HUES64 (cell line): ENCODE measurements around the gene LAYN.

Experiments used
- H3K27ac ChIP-seq: 2 replicates; pipeline ENCODE4 v1.7.0; 2013; ENCODE audit warnings: low read depth, low read length, inconsistent platforms
- H3K27me3 ChIP-seq: 2 replicates; pipeline ENCODE4 v1.6.1; 2013; ENCODE audit warnings: mild to moderate bottlenecking, low read length; ENCODE audit not compliant: insufficient read depth
- H3K36me3 ChIP-seq: 2 replicates; pipeline ENCODE4 v1.6.1; 2013; ENCODE audit warnings: mild to moderate bottlenecking, low read length; ENCODE audit not compliant: insufficient read depth
- H3K4me1 ChIP-seq: 2 replicates; pipeline ENCODE4 v1.6.1; 2013; ENCODE audit warnings: mild to moderate bottlenecking, low read length, moderate library complexity; ENCODE audit not compliant: insufficient read depth
- H3K4me3 ChIP-seq: 2 replicates; pipeline ENCODE4 v1.5.1; 2013; ENCODE audit warnings: mild to moderate bottlenecking, low read length, moderate library complexity
- H3K9ac ChIP-seq: 2 replicates; pipeline ENCODE4 v1.6.1; 2013; ENCODE audit warnings: mild to moderate bottlenecking, low read depth, low read length
- H3K9me3 ChIP-seq: 2 replicates; pipeline ENCODE4 v1.6.1; 2013; ENCODE audit warnings: low read depth, low read length; ENCODE audit not compliant: insufficient read depth
- whole genome bisulfite sequencing: fragments of 150-250, 120-280 bp; methylation state at CpG from one replicate; pipeline ENCODE4 v1.1.7; 2013; ENCODE audit warnings: missing lambda C conversion rate; 5-methylcytosine and 5-hydroxymethylcytosine counted together

LAYN gene

DNA sequence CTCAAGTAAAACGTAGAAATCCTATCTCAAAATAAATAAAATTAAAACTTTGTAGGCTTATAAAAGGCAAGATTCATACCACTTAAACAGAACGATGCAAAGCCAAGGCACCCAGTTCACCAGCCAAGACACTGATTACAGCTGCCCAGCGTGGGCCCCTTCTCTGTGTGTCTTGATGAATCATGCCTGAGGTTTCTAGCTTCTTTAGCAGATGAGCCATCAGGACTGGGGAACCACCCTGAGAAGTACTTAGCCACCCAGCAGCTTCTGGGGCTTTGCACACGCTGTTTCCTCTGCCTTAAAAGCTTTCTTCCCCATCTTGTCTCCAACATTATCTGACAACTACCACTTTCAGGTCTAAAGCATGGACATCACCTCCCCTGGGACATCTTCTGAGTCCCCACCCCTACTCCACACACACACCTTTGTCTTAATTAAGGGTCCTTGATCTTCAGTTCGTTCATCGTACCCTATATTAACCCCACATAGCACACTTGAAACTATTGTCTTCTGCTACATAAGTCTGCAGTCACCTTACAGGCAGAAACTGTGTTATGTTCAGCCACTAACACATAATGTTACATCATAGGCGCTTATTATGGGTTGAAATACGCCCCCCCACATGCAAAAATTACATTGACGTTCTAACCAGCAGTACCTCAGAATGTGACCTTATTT is 8.7 kb upstream of the LAYN start:
- peaks cover 18% of the 10 kb centered on the region; the same call in 1 of the 2 replicates for H3K4me1 ChIP-seq
- 77% methylated on average over 9 of the region's 9 CpGs for WGBS
- no peak overlapping the region for H3K27ac ChIP-seq
- no peak overlapping the region for H3K4me3 ChIP-seq
- H3K9me3 ChIP-seq = no peaks in the 10 kb centered on the region
- peaks cover 4% of the 10 kb centered on the region; the same call in 1 of the 2 replicates for H3K27me3 ChIP-seq
- H3K36me3 ChIP-seq = no peaks in the 10 kb centered on the region
- H3K9ac ChIP-seq = no peak overlapping the region

DNA sequence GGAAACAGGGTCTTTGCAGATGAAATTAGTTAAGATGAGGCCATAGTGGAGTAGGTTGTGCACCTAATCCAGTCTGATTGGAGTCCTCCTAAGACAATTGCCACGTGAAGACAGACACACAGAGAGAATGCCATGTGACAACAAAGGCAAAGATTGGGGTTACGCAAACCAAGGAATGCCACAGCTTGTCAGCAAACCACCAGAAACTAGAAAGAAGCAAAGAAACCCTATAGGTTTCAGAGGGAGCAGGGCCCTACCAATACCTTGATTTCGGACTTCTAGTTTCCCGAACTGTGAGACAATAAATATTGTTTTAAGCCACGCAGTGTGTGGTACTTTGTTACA is 8.2 kb upstream of the LAYN start:
- H3K4me3 ChIP-seq = no peak overlapping the region
- 80% methylated on average over 5 of the region's 5 CpGs for WGBS
- no peaks in the 10 kb centered on the region for H3K36me3 ChIP-seq
- H3K27ac ChIP-seq = no peak overlapping the region
- H3K27me3 ChIP-seq = peaks cover 4% of the 10 kb centered on the region; the same call in 1 of the 2 replicates
- no peak overlapping the region for H3K9ac ChIP-seq
- no peaks in the 10 kb centered on the region for H3K9me3 ChIP-seq
- H3K4me1 ChIP-seq = peaks cover 18% of the 10 kb centered on the region; the same call in 1 of the 2 replicates

DNA sequence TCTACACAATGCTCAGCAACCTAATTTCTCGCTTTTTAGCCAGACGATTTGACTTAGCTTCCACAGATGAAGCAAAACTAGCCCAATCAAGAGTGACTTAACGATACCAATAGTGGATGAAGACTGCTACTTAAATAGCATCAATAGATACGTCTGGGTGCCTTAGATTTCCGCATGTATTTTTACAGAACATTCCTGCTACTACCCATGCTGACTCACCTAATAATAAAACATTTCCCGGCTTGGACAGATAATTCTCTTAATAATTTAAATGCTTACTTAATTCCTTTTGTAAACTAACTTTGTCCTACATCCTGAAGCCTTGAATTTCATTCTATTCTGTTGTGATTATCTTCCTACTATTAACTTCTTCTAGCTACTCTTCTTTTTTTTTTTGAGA is 5.2 kb upstream of the LAYN start:
- 93% methylated on average over 6 of the region's 6 CpGs for WGBS
- Histone ChIP-seq H3K9me3 (no peaks in the 10 kb centered on the region; the same call in 1 of the 2 replicates), H3K4me3 (no peak overlapping the region), H3K36me3 (no peaks in the 10 kb centered on the region), H3K4me1 (peaks cover 25% of the 10 kb centered on the region; the same call in 1 of the 2 replicates), H3K27ac (no peak overlapping the region), H3K9ac (no peak overlapping the region), H3K27me3 (peaks cover 25% of the 10 kb centered on the region)

DNA sequence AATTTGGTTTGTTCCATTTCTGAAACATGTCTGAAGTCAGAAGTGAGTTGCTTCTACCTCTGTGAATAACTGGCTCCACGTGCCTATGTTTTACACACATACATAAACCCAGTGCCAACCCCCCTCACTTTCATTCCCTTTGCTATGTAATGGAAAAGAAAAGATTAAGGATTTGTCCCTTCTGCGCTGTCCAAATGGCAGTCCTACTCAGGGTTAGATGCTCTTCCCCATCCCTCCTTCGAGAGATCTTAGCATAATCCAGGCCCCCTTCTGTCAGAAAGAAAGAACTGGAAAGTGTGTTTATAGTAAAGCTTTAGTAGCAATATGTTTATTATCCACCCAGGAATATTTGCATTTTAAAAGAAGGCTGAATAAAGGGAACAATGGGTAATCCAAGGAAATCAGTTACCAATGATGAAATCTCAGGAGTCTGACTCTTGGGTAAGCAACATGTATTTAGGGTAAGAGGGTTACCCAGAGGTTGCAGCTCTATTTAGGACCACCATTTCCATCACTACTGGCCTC is 3.1 kb upstream of the LAYN start:
- no peak overlapping the region for H3K27ac ChIP-seq
- no peak overlapping the region for H3K9ac ChIP-seq
- H3K36me3 ChIP-seq = no peaks in the 10 kb centered on the region
- no peak overlapping the region for H3K4me3 ChIP-seq
- no peaks in the 10 kb centered on the region; the same call in 1 of the 2 replicates for H3K9me3 ChIP-seq
- H3K4me1 ChIP-seq = peaks cover 21% of the 10 kb centered on the region; the same call in 1 of the 2 replicates
- WGBS = 57% methylated on average over 3 of the region's 3 CpGs
- peaks cover 46% of the 10 kb centered on the region for H3K27me3 ChIP-seq

GRCh38 chr11:111538407-111539114 is 2.0 kb upstream of the LAYN start:
- Histone ChIP-seq H3K4me1 (peaks cover 14% of the 10 kb centered on the region; the same call in 1 of the 2 replicates), H3K9ac (no peak overlapping the region), H3K27me3 (peaks cover 57% of the 10 kb centered on the region), H3K4me3 (no peak overlapping the region), H3K9me3 (no peaks in the 10 kb centered on the region; the same call in 1 of the 2 replicates), H3K27ac (no peak overlapping the region), H3K36me3 (no peaks in the 10 kb centered on the region)
- WGBS = no CpG with 5 or more reads among the region's 1 CpG

DNA sequence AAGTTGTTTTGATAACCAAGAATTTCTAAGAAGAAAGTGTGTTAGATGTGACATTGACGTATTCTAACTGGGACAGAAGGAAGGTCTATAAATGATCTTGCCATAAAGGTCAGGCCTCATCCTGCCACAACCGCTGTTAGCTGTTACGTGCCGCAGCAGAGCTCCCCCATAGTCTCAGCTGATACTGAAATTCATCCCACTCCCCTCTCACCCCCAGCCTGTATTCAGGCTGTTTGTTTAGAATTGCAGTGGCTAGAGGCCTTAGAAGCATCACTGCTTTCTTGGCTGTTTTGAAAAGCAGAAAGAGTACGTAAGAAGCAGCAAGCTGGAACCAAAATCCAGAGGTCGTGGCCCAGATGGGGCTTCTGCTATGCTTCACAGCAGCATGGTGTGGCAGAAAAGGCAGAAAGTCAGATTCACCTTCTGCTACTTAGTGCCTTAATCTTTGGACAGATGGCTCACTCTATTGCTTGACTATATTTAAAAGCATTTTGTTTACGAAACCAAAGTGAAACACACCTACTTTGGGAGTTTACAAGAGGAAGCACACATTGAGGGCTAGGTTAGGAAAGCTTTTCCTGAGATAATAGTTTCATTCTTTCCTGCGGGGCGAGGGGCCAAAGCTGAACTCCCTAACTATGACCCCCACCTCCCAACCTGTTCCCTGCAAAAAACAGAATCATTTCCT is 950 bp upstream of the LAYN start:
- Histone ChIP-seq H3K36me3 (no peaks in the 10 kb centered on the region), H3K9me3 (no peaks in the 10 kb centered on the region; the same call in 1 of the 2 replicates), H3K27me3 (peaks cover 65% of the 10 kb centered on the region), H3K27ac (no peak overlapping the region), H3K9ac (no peak overlapping the region), H3K4me1 (peaks cover 14% of the 10 kb centered on the region; the same call in 1 of the 2 replicates), H3K4me3 (peak overlapping the region; percentile 67)
- 72% methylated on average over 9 of the region's 9 CpGs for WGBS

DNA sequence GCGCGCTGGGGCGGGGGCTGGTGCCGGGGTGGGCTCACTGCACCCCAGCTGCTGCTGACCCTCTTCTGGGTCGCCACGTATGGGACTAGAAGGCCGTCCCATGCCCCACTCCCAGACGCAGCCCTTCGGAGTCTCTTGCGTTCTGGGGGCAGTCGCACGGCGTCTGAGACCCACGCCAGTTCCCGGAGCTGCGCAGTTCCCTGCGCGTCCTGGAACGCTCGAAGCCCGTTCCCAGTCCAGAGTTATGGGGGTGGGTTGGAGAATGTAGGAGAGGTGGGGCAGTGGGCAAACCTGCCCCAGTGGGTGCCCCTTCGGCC is 375 bp downstream of the LAYN start:
- Histone ChIP-seq H3K27ac (no peak overlapping the region), H3K4me3 (peak overlapping the region; percentile 67), H3K4me1 (peaks cover 14% of the 10 kb centered on the region; the same call in 1 of the 2 replicates), H3K27me3 (peaks cover 65% of the 10 kb centered on the region), H3K36me3 (no peaks in the 10 kb centered on the region), H3K9ac (no peak overlapping the region; the same call in 1 of the 2 replicates), H3K9me3 (no peaks in the 10 kb centered on the region; the same call in 1 of the 2 replicates)
- WGBS = under 1% methylated on average over 22 of the region's 22 CpGs

DNA sequence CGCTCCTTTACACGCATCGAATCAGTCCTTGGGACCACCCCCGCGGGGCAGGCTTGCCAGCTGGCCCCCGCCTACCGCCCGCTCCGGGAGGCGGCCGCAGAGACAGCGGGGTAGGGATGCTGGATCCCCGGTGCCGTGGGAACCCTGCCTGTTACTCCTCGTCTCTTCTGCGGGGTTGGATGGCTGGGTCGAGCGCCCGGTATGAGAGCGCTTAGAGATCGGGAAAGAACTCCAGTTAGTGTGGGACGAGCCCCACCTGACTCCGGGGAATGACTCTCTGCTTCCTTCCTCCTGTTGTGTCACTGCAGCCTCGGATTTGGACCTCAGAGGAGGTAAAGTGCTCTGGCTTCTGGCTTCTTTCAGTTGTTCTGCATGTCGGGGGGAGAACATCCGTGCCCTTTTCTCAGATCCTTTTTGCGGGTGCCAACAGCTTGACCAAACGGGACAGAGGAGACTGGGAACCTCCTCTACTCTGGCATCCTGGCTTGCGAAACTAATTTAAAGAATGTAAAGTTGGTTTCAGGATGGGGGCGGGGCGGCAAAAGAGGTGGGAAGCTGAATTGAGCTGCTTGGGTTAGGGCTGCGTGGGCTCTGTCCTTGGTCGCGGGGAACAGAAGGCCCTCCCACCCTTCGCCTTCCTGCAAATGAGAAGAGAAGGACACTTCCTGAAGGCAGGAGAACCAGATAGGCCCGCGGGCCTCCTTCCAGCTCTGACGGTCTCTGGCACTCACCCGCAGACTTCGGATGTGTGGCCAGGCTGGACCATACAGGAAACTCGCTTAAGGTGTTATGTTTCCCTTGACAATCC is 938 bp downstream of the LAYN start:
- peak overlapping the region; percentile 45; the same call in 1 of the 2 replicates for H3K9ac ChIP-seq
- H3K36me3 ChIP-seq = no peaks in the 10 kb centered on the region
- H3K9me3 ChIP-seq = no peaks in the 10 kb centered on the region; the same call in 1 of the 2 replicates
- peak overlapping the region; percentile 67 for H3K4me3 ChIP-seq
- no peak overlapping the region for H3K27ac ChIP-seq
- H3K27me3 ChIP-seq = peaks cover 62% of the 10 kb centered on the region
- peaks cover 14% of the 10 kb centered on the region; the same call in 1 of the 2 replicates for H3K4me1 ChIP-seq
- WGBS = 2% methylated on average over 41 of the region's 41 CpGs

DNA sequence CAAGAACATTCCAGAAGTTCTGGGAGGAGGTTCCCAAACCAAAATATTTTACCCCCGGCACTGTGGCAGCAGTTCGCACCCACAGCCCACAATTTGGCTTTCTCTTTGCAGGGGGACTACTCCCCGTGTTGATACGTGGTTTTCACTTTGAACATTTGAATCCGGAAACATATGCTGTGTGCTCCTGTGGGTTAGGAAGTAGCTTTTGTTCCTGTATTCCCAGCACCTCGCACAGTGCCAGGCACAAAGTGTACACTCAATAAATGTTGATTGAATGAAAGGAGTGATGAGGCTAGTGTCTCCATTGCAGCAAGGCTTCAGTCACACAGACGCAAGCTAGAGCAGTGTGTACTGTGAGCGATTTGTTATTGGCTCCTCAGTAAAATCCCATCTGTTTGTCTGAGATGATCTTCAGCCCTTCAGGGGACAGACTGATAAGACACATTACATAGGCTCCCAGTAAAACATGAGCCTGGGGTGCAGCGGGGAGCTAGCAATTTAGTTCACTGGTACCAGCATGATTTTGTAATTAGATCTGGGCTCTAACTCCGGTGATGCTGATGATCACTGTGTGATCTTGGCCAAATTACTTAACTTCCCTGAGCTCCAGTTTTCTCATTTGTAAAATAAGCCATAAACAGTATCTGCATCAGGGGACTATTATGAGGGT is 2.2 kb downstream of the LAYN start:
- Histone ChIP-seq H3K27me3 (peaks cover 61% of the 10 kb centered on the region), H3K4me3 (no peak overlapping the region), H3K4me1 (peaks cover 14% of the 10 kb centered on the region; the same call in 1 of the 2 replicates), H3K9ac (no peak overlapping the region), H3K27ac (no peak overlapping the region), H3K36me3 (no peaks in the 10 kb centered on the region), H3K9me3 (no peaks in the 10 kb centered on the region; the same call in 1 of the 2 replicates)
- 88% methylated on average over 10 of the region's 10 CpGs for WGBS

- Histone ChIP-seq H3K36me3 (no peaks in the 10 kb centered on the region), H3K9ac (no peak overlapping the region), H3K27ac (no peak overlapping the region), H3K9me3 (no peaks in the 10 kb centered on the region), H3K27me3 (peaks cover 8% of the 10 kb centered on the region; the same call in 1 of the 2 replicates), H3K4me1 (peaks cover 18% of the 10 kb centered on the region), H3K4me3 (no peak overlapping the region)
- WGBS = 86% methylated on average over 2 of the region's 2 CpGs
Observed at GRCh38 chr11:111548525-111548924, 8.0 kb downstream of the LAYN start.
